Superior temporal gyrus (tissue), 1 donor: ENCODE data around the gene BAK1.
"Not testable (repeated sequence)": the region's sequence is repeated elsewhere in the genome, so short reads cannot be mapped to it uniquely, and the experiment has no call there.

Source experiments
- DNase-seq: peaks from one replicate; pipeline ENCODE4 v3.0.0-alpha.2; 2016; ENCODE audit errors: extremely low spot score

The BAK1 gene

DNA sequence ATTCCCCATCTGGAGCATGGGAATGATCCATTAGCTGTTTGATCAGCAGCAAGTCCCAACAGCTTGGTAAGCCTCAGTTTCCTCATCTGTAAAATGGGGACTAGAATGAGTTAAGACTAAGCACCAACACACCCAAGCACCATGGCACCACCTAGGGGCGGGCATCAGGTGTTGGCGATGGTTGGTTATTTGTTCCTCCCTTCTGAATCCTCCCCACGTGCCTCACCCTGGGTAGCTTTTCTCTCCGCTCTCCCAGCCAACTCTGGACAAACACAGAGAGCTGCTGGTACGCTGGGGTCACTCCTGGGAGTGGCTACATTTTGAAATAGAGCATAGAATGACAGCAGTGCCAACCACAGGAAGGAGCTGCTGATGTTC is 27.7 kb upstream of the BAK1 start:
- DNase-seq: no peak

DNA sequence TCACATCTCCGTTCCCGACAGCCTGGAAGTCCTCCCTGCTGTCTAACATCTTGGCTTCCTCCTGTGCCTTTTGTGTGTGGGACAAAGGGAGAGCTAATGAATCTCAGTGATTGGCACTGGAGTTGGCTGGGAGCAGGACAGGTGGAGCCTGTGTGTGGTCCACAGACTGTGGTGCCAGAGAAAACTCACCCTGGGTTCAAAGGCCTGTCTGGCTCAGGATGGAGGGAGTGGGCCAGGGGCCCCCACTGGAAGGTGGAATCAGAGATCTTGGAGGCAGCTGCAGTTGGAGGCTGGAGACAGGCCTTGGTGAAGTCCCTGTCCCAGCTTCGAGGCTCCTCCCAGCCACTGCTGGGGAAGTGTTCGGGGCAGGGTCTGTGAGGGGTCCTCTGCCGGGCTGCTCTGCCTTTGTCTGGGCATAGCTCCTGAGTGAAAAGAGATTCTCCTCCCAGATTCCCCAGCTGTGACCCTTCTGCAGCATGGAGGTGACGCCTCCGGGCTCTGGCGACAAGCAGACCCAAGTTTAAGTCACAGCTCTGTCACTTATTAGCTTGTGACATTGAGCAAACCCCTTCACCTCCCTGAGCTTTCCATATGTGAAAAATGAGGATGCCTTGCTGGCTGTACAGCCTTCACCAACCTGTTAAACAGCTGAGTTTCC is 27.2 kb upstream of the BAK1 start:
- no peak for DNase-seq

DNA sequence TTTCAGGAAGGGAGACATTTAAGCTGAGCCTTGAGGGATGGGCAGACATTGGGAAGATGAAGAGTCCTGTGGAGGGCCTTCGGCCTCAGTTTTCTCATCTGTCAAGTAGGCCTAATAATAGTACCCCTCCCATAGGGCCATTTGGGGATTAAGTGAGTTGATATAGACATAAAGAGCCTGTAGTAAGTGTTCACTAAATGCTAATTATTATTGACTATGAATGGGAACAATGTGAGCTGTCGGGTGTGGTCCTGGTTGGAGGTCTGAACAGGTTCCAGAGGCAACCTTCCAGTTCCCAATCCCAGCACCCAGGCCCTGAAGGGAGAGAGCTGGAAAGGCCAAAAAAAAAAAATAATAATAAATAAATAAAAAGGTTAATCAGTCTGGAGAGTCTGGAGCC is 26.6 kb upstream of the BAK1 start:
- DNase-seq: no peak

DNA sequence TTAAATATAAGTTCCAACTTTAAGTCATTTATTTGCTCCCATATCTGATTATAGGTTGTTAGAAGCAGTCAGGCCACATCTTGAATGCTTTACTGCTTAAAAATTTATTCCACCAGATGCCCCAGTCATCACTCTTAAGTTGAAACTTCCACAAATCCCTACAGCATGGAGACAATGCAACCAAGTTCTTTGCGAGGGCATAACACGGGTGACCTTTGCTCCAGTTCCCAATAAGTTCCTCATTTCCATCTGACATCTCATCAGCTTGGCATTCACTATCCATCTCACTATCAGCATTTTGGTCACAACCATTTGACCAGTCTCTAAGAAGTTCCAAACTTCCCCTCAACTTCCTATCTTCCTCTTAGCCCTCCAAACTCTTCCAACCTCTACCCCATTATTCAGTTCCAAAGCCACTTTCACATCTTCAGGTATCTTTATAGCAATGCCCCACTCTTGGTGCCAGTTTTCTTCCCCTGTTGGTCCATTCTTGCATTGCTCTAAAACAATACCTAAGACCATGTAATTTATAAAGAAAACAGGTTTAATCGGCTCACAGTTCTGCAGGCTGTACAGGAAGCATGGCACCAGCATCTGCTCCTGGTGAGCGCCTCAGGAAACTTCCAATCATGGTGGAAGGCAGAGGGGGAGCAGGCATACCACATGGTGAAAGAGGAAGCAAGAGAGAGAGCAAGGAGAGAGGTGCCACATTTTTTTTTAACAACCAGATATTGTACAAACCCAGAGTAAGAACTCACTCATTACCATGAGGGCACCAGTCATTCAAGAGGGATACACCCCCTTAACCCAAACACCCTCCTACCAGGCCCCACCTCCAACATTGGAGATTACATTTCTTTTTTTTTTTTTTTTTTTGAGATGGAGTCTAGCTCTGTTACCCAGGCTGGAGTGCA is 25.1 kb upstream of the BAK1 start:
- DNase-seq: no peak

DNA sequence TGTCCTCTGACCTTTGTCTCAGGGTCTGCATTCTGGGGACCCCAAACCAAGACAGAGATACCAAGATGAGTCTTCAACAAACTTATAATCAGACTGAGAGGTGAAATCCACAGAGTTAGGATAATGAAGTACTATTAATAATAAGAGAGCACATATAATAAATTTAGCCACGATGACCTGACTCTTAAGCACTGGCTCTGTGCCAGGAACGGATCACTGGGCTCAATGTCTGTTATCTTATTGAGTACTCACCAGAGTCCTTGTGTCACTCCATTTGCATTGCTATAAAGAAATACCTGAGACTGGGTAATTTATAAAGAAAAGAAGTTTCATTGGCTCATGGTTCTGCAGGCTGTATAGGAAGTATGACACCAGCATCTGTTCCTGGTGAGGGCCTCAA is 22.1 kb upstream of the BAK1 start:
- no peak for DNase-seq

DNA sequence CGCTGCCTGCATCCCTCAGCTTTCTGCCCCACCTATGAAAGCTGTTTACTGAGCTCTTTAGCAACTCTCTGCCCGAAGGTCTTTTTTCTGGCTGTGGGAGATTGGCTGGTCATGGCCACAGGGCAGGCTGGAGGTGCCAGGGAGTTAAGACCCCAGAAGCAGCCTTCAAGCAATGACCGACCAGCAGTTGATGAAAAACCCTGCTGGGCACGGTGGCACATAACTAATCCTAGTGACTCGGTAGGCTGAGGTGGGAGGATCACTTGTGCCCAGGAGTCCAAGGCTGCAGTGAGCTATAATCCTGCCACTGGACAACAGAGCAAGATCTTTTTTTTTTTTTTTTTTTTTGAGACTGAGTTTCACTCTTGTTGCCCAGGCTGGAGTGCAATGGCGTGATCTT is 20.7 kb upstream of the BAK1 start:
- no peak for DNase-seq

DNA sequence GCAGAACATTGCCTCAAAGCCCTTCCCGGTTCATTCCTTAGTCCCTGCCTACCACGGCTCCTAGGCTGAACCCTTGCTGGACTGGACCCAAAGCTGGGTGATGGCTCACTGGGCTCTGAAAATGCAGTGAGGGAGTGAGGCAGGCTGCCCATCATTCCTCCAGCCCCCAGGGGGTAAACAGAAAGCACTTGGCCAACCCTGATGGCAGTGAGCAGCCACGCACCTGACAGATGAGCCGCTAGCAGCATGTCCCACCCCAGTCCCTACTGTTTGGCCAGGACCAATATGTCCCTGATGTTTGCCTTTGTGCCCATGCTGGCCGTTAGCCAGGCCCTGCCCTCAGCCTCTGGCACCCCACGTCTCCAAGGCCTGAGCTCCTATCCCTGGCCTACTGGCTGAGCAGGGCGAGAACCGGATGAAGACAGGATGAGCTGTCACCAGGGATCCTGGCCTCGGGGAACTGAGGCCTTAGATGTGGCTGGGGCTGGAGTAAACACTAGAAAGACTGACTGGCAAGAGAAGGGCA is 19.4 kb upstream of the BAK1 start:
- no peak for DNase-seq

DNA sequence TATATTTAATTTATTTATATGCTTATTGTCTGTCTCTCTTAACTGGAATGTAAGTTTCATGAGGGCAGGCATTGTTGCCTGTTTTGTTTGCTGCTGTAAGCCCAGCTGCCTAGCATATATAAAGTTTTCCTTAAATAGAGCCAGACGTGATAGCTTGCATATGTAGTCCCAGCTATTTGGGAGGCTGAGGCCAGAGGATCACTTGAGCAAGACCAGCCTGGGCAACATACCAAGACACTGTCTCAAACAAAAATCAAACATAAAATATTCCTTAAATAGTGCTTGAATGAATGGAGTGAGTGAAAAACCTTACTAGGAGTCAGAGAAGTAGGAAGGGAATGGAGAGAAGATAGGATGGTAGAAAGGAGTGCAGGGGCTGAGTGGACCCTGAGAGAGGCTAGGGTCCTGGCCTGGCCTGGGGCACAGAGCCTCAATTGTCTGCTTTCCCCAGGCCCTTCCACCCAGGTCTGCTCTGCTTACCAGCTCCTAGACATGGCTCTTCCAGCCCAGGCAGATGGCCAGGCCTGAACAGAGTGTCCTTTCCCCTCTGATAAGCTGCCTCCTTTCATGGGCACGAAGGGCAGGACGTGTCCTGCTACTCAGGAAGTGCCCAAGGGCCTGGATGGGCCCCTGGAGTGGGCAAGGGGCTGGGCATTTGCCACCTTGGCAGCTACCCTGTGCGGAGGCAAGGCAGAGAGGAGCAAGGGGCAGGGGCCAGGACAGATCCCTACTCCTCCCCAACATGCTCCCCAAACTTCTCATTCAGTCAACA is 17.7 kb upstream of the BAK1 start:
- DNase-seq: no peak

DNA sequence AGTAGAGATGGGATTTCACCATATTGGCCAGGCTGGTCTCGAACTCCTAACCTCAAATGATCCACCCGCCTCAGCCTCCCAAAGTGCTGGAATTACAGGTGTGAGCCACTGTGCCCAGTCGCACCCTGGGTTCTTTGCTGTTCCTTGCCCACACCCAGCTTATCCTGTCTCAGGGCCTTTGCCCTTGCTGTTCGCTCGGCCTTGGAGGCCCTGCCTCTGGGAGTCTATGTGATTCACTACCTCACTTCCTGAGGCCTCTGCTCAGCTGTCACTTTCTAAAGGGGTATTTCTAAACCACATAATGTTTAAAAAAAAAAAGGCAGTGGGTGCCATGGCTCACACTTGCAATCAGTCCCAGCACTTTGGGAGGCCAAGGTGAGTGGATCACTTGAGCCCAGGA is 16.8 kb upstream of the BAK1 start:
- DNase-seq: not testable (repeated sequence)

DNA sequence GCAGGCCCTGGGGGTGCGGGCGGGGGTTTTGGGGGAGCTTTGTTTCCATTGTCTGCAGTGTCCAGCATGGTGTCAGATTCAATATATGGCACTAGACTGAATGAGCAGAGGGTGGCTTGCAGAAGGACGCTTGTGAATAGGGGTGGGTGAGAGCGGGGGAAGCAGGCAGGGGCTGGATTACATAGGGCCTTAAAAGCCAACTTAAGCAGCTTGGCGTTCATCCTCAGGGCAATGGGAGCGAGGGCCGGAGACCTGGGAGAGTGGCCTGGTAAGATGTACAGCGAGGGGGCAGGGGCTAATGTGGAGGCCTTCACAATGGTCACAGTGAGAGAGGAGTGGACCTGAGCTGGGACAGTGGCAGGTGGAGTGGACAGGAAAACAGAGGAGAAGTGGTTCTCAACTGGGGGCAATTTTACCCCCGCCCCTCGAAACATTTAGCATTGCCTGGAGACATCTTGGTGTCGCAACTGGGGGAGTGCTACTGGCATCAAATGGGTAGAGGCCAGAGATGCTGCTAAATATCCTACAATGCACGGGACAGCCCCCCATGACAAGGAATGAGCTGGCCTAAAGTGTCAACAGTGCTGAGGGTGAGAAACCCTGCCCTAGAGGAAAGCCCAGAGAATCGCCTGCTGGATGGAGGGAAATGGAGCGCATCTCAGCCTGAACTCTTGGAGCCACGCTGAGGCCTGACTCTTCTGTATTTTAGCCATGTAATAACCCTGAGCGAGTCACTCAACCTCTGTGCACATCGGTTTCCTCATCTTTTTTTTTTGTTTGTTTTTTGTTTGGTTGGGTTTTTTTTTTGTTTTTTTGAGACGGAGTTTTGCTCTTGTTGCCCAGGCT is 15.1 kb upstream of the BAK1 start:
- no peak for DNase-seq

DNA sequence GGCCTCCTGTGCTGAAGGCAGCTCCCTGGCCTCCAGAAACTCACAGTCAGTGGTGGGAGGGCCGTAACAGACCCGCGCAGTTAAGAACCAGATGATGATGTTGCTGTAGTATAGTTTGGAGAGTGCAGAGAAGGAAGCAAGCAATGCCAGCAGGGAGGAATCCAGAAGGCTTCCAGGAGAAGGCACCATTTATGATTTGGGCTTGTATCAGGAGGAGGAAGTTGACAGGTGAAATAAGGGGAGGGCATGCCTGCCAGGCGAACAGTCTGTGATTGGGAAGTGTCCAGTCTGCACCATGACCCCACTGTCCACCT is 13.3 kb upstream of the BAK1 start:
- DNase-seq: no peak

DNA sequence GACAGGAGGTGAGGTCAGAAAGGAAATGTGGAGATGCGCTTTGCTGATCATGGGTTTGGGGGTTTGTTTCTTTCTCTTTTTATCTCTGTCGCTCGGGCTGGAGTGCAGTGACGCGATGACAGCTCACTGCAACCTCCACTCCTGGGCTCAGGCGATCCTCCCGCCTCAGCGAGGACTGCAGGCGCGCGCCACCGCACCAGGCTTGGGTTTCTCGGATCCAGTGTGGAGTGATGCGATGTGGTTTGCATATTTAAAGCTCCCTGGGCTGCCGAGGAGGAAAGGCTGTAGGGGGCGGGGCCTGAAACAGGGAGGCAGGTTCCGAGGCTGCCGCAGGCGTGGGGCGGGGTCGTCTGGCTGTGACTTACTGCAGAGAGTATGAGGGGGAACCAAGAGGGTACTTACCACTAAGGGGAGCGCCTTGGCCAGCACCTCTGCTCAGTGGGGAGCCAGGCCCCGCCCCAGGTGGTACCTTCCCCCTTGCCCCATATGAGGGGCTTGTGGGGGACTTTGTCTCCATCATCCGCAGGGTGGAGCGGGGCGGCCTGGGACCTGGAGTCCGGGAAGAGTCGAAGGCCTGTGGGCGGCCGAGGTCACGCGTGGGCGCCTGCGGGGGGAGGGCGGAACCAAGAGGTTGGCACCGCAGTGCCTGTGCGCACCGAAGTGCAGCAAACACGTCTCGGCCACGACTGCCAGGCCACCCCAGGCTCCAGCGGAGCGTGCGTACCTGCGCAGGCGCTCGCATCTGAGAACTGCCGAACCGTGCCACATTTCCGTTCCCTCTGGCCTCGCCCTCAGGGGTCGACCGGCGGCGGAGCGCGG is 12.7 kb upstream of the BAK1 start:
- no peak for DNase-seq

DNA sequence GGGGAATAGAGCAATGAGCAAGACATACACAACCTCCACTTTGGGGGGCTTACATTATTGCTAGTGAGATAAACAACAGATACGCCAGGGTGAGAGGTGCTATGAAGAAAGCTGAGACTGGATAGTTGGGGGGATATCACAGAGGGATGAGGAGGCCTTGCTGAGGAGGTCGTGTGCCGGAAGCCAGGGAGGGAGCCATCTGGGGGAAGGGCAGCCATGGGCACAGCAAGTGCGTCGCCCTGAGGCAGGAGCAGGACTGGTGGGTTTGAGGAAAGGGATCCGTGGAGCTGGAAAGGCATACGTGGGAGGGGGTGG is 12.2 kb upstream of the BAK1 start:
- no peak for DNase-seq

DNA sequence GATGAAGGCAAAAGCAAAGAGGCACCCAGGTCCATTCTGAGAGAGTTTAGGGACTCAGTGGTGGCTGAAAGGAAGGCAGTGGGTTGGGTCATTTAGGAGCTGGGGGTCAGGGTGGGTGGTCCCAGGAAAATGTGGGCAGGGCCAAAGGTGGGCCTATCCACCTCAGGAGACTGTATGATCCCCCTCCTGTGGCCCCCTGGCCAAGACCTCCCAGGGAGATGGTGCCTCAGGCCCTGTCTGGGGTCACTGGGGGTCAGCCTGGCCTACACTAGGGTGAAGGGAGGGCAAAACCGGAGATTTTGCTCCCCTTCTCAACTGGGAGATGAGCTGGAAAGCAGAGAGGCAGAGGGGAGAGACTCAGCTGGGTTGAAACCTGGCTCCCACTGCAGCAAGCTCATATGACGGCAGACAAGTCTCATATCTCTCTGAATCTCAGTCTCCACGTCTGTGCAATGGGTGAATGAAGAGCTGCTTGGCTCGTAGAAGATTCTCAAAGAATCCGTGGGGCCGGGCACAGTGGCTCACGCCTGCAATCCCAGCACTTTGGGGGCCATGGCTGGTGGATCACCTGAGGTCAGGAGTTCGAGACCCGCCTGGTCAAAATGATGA is 11.5 kb upstream of the BAK1 start:
- no peak for DNase-seq

DNA sequence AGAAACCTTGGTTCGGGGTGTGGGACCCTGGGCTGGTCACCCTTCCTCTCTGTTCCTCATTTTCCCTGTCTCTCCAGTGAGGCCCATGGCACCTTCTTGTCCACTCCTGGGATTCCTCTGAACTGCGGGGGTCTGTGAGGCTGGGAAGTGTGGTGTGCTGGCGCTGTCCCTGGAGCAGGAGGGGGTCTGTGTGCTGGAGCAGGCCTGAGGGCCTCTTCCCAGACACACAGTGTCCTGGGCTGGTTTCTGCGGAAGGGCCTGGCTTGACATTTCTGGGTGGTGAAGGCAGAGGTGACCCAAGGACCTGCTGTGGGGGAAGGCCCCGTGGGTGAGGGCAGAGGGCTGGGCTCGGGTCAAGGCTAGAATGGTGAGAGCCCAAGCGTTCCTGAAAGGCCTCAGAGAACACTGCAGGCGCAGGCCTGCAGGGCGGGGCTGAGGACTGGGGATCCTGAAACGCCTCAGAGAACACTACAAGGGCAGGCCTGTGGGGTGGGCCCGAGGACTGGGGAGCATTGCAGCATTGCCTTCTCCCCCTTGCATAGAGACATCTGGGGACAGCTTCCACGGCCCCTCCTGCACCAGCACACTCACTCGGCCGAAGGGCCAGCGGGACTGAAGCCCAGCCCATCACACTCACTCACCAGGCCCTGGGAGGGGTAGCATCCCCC is 10.6 kb upstream of the BAK1 start:
- no peak for DNase-seq

DNA sequence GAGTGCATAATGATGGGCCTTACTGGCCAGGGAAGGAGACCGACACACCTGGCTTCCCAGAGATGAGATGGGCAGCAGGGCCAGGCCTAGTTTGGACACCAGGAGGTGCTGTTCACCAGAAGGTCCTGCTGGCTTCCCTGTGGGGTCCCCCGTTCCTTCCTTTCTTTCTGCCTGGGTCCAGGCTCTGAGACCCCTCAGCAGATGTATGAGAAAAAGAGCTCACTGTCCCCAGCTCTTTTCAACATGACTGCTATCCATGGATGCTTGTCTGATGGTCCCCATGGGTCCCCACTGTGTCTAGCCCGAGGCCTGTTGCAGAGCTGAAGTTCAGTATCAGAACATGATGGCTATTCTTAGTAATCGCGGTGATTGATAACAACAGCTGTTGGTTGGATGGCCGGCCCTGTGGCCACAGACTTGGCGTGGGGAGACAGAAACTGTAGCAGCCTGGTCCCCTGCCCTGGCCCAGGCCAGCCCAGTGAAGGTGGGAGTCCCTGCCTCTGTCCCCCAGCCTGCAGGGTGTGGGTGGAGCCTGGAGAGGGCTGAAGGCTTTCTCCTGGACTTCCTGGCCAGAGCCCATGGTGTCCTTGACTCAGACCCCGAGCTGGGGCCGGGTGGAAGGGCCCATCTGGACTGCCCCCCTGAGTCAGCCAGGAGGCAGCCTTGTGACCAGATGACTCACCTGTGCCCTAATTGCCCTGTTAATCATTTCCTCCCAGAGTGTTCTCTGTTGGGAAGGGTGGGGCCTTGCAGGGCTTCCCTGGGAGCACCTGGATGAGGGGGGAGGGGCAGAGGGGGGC is 9.9 kb upstream of the BAK1 start:
- peak; percentile 44 for DNase-seq

DNA sequence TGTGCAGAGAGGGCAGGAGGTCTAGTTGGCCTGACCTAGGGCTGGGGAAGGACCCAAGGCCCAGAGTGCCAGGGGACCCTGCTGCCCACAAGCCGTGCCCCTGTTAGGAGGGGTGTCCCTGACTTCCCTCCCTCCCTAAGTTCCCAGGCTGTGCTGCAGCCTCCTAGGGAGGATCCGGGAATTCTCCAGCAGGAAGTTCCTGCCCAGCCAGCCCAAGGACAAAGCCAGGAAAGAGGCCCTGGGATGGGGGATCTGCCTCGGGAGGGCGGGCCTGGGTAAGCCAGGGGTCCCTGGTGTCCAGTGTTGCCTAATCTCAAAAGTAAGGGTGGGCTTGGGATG is 9.3 kb upstream of the BAK1 start:
- DNase-seq: no peak

DNA sequence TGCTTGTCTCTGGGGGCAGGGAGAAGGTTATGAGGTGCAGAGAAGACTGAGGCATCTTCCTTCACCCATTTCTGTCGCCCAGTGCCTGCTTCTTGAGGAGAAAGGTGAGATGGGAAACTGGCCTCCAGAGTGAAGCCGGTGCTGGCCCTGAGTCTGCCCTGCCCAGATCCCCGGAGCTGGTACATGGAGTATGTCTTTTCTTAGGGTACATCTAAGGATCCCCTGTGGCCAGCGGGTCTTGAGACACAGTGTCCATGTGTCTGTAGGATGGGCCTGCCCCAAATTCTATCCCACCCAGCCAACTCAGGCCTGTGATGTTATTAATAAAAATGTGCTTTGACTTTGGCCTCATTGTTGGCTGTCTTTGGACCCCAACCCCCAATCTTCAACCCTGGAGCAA is 8.8 kb upstream of the BAK1 start:
- DNase-seq: no peak

DNA sequence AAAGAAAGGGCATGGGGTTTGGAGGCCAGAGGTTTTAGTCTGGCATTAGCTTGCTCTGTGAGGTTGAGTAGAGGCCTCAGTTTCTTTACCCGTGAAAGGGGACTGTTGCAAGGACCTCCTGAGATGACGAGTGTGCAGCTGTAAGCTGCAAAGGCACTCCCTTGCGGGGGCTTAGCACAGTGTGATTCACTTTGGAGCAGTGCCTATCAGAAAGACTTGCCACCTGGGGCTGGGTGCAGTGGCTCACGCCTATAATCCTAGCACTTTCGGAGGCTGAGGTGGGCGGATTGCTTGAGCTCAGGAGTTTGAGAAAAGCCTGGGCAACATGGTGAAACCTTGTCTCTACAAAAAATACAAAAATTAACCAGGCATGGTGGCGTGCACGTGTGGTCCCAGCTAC is 7.5 kb upstream of the BAK1 start:
- DNase-seq: no peak
